Naive thymus-derived CD4-positive, alpha-beta T cell (primary cell): ENCODE results near the gene PLXNA1. TPM values are rescaled to one million over a fixed set of nuclear protein-coding genes. Genes with fewer than 3 reads are reported as not detected.

Experiments
- ATAC-seq: fragments of 150-1000 bp; cut with Tn5 transposase; 2 replicates; pipeline ENCODE4 v1.10.0; 2021; ENCODE audit warnings: mild to moderate bottlenecking, moderate library complexity
- CTCF ChIA-PET: fragments of 350-600 bp; sonication (Branson Sonifier 250); formaldehyde crosslinking; loops from one replicate; lab custom pipeline; 2021; ENCODE audit warnings: antibody characterized with exemption; lab: Charles Lee
- POLR2A ChIA-PET: fragments of 350-600 bp; sonication (Branson Sonifier 250); formaldehyde crosslinking; loops from one replicate; lab custom pipeline; 2021; ENCODE audit warnings: antibody characterized with exemption, inconsistent platforms; lab: Charles Lee
- DNase-seq, 9 donors: peaks; one replicate each; pipeline versions ENCODE4 v3.0.0 to v3.0.0-alpha.2; 2020 to 2022; ENCODE audit warnings: mixed read lengths in 1 of 9
- H3K27ac ChIP-seq: one replicate; pipeline ENCODE4 v1.7.0; 2013; ENCODE audit warnings: mild to moderate bottlenecking, low read depth, low read length, moderate library complexity
- H3K27me3 ChIP-seq, 2 donors: one replicate each; pipeline ENCODE4 v1.7.0; 2013; ENCODE audit warnings: low read length in 2 of 2, mild to moderate bottlenecking in 2 of 2, moderate library complexity in 2 of 2; ENCODE audit not compliant: control insufficient read depth in 2 of 2, insufficient read depth in 2 of 2
- H3K36me3 ChIP-seq, 3 experiments: 1 replicate in 2 of 3; 2 replicates in 1 of 3; pipeline ENCODE4 v1.7.0; 2013; ENCODE audit warnings: low read length in 3 of 3, mild to moderate bottlenecking in 3 of 3, moderate library complexity in 1 of 3; ENCODE audit not compliant: insufficient read depth in 3 of 3, control insufficient read depth in 2 of 3
- H3K4me1 ChIP-seq, 2 donors: one replicate each; pipeline ENCODE4 v1.7.0; 2013; ENCODE audit warnings: low read length in 2 of 2, mild to moderate bottlenecking in 2 of 2, moderate library complexity in 1 of 2; ENCODE audit not compliant: control insufficient read depth in 2 of 2, insufficient read depth in 2 of 2
- H3K4me3 ChIP-seq: 2 replicates; pipeline ENCODE4 v1.7.0; 2013; ENCODE audit warnings: mild to moderate bottlenecking, low read length
- H3K9me3 ChIP-seq, 3 experiments: 1 replicate in 2 of 3; 2 replicates in 1 of 3; pipeline ENCODE4 v1.7.0; 2013; ENCODE audit warnings: low read length in 3 of 3; ENCODE audit not compliant: control insufficient read depth in 2 of 3
- H3K27ac Mint-ChIP-seq, 9 donors: one replicate each; pipeline ENCODE4 v1.8.0; 2020 to 2022; ENCODE audit warnings: mixed read lengths in 9 of 9, mild to moderate bottlenecking in 8 of 9, moderate library complexity in 5 of 9, inconsistent platforms in 2 of 9
- H3K27me3 Mint-ChIP-seq, 5 donors: one replicate each; pipeline ENCODE4 v1.8.0; 2021 to 2022; ENCODE audit warnings: mixed read lengths in 5 of 5, mild to moderate bottlenecking in 1 of 5
- H3K36me3 Mint-ChIP-seq, 5 donors: one replicate each; pipeline ENCODE4 v1.8.0; 2020 to 2022; ENCODE audit warnings: mixed read lengths in 5 of 5, mild to moderate bottlenecking in 3 of 5, inconsistent platforms in 1 of 5
- H3K4me1 Mint-ChIP-seq, 7 donors: one replicate each; pipeline ENCODE4 v1.8.0; 2020 to 2022; ENCODE audit warnings: mixed read lengths in 7 of 7, mild to moderate bottlenecking in 3 of 7, inconsistent platforms in 1 of 7
- H3K4me3 Mint-ChIP-seq, 10 donors: one replicate each; pipeline ENCODE4 v1.8.0; 2020 to 2022; ENCODE audit warnings: mild to moderate bottlenecking in 10 of 10, mixed read lengths in 10 of 10, moderate library complexity in 6 of 10, inconsistent platforms in 2 of 10
- H3K9me3 Mint-ChIP-seq, 11 donors: one replicate each; pipeline ENCODE4 v1.8.0; 2020 to 2022; ENCODE audit warnings: mixed read lengths in 11 of 11, mild to moderate bottlenecking in 4 of 11, inconsistent platforms in 1 of 11, moderate library complexity in 1 of 11
- intact Hi-C, 2 donors: fragments of 100-400 bp; cut with micrococcal nuclease; formaldehyde crosslinking; loops; one replicate each; pipeline ENCODE4 v1.15.1; 2023
- polyA plus RNA-seq, 2 donors: library from polyadenylated mRNA; unstranded; fragments of 300-500 nt; fragmentation: Illumina TruSeq; gene quantifications; one replicate each; pipeline ENCODE4 v1.2.3, GENCODE V29; 2021
- total RNA-seq, 6 experiments: library from RNA in 5 of 6; stranded (reverse) in 5 of 6; gene quantifications; 1 replicate in 5 of 6; 2 replicates in 1 of 6; pipeline ENCODE4 v1.2.3 and lab custom pipeline; 2021 to 2026

The PLXNA1 gene
- total and polyA plus RNA-seq, 7 experiments from 2014 or later: 0.27 to 16.8 (median 9.4) TPM

- Histone ChIP-seq H3K9me3 (no peaks in the 10 kb centered on the region), H3K4me3 (no peak overlapping the region), H3K36me3 (peaks cover 0 to 5% (median 0%) of the 10 kb centered on the region in 3 experiments), H3K27me3 (no peaks in the 10 kb centered on the region), H3K4me1 (no peaks in the 10 kb centered on the region), H3K27ac (no peak overlapping the region)
- ATAC-seq (no peak), DNase-seq (no peak)
- no peak overlapping the region for H3K4me3 Mint-ChIP-seq
- intact Hi-C loops: no loop called here
- H3K36me3 Mint-ChIP-seq: peaks cover 0 to 26% (median 3%) of the 10 kb centered on the region in 5 donors
- H3K9me3 Mint-ChIP-seq: peaks cover 0 to 1% (median 0%) of the 10 kb centered on the region in 11 donors
- POLR2A ChIA-PET: no interaction called here
- H3K4me1 Mint-ChIP-seq: peaks cover 0 to 7% (median 5%) of the 10 kb centered on the region in 7 donors
- no peak overlapping the region for H3K27ac Mint-ChIP-seq
- CTCF ChIA-PET: no interaction called here
- no peaks in the 10 kb centered on the region for H3K27me3 Mint-ChIP-seq
Observed at GRCh38 chr3:126945171-126945721, 37.7 kb upstream of the PLXNA1 start.

- H3K36me3 ChIP-seq: peaks cover 0 to 5% (median 0%) of the 10 kb centered on the region in 3 experiments
- ATAC-seq: no peak
- ChIA-PET POLR2A (no interaction called here), CTCF (no interaction called here)
- H3K4me1 ChIP-seq: no peaks in the 10 kb centered on the region
- no peaks in the 10 kb centered on the region for H3K27me3 Mint-ChIP-seq
- H3K27ac Mint-ChIP-seq: no peak overlapping the region
- H3K27me3 ChIP-seq: no peaks in the 10 kb centered on the region
- intact Hi-C loops: no loop called here
- DNase-seq: no peak
- no peaks in the 10 kb centered on the region for H3K9me3 ChIP-seq
- H3K36me3 Mint-ChIP-seq: peaks cover 0 to 26% (median 3%) of the 10 kb centered on the region in 5 donors
- peaks cover 0 to 1% (median 0%) of the 10 kb centered on the region in 11 donors for H3K9me3 Mint-ChIP-seq
- H3K4me3 Mint-ChIP-seq: no peak overlapping the region
- H3K4me1 Mint-ChIP-seq: peaks cover 0 to 7% (median 5%) of the 10 kb centered on the region in 7 donors
- H3K27ac ChIP-seq: no peak overlapping the region
- no peak overlapping the region for H3K4me3 ChIP-seq
Observed at GRCh38 chr3:126945891-126946290, 37.0 kb upstream of the PLXNA1 start.

- no peak for DNase-seq
- H3K27ac ChIP-seq: no peak overlapping the region
- Mint-ChIP-seq H3K9me3 (peaks cover 0 to 1% (median 0%) of the 10 kb centered on the region in 11 donors), H3K27ac (no peak overlapping the region), H3K27me3 (no peaks in the 10 kb centered on the region), H3K4me3 (no peak overlapping the region), H3K4me1 (peaks cover 0 to 7% (median 5%) of the 10 kb centered on the region in 7 donors), H3K36me3 (peaks cover 0 to 26% (median 3%) of the 10 kb centered on the region in 5 donors)
- H3K27me3 ChIP-seq: no peaks in the 10 kb centered on the region
- ChIA-PET POLR2A (no interaction called here), CTCF (no interaction called here)
- no peaks in the 10 kb centered on the region for H3K9me3 ChIP-seq
- intact Hi-C loops: no loop called here
- H3K4me3 ChIP-seq: no peak overlapping the region
- peaks cover 0 to 5% (median 0%) of the 10 kb centered on the region in 3 experiments for H3K36me3 ChIP-seq
- no peaks in the 10 kb centered on the region for H3K4me1 ChIP-seq
- no peak for ATAC-seq
Observed at GRCh38 chr3:126946405-126946804, 36.5 kb upstream of the PLXNA1 start.

GRCh38 chr3:126947429-126947828, 35.5 kb upstream of the PLXNA1 start:
- POLR2A ChIA-PET: interaction anchor here (1.1 kb wide), 1 partner anchor 34 kb away, joined by 3 read pairs; no protein-coding TSS in a partner anchor
- H3K27me3 ChIP-seq: no peaks in the 10 kb centered on the region
- H3K36me3 ChIP-seq: peaks cover 0 to 5% (median 0%) of the 10 kb centered on the region in 3 experiments
- ATAC-seq (no peak), DNase-seq (no peak)
- Mint-ChIP-seq H3K27ac (peak overlapping the region in 1 of 9 donors; percentile 37), H3K27me3 (no peaks in the 10 kb centered on the region), H3K4me3 (no peak overlapping the region), H3K36me3 (peaks cover 0 to 16% (median 3%) of the 10 kb centered on the region in 5 donors), H3K9me3 (peaks cover 0 to 1% (median 0%) of the 10 kb centered on the region in 11 donors), H3K4me1 (peaks cover under 1 to 7% (median 5%) of the 10 kb centered on the region in 7 donors)
- intact Hi-C loops: no loop called here
- H3K9me3 ChIP-seq: no peaks in the 10 kb centered on the region
- H3K4me3 ChIP-seq: no peak overlapping the region
- H3K27ac ChIP-seq: no peak overlapping the region
- no peaks in the 10 kb centered on the region for H3K4me1 ChIP-seq
- CTCF ChIA-PET: no interaction called here

- H3K27me3 ChIP-seq: no peaks in the 10 kb centered on the region
- H3K27ac ChIP-seq: no peak overlapping the region
- Mint-ChIP-seq H3K9me3 (no peaks in the 10 kb centered on the region), H3K4me3 (no peak overlapping the region), H3K36me3 (peaks cover 0 to 13% (median 0%) of the 10 kb centered on the region in 5 donors), H3K4me1 (peaks cover 3 to 7% (median 5%) of the 10 kb centered on the region in 7 donors), H3K27ac (no peak overlapping the region), H3K27me3 (no peaks in the 10 kb centered on the region)
- ChIA-PET POLR2A (no interaction called here), CTCF (no interaction called here)
- H3K4me1 ChIP-seq: no peaks in the 10 kb centered on the region
- intact Hi-C loops: no loop called here
- ATAC-seq: no peak
- DNase-seq: no peak
- H3K4me3 ChIP-seq: no peak overlapping the region
- peaks cover 0 to 5% (median 0%) of the 10 kb centered on the region in 3 experiments for H3K36me3 ChIP-seq
- no peaks in the 10 kb centered on the region for H3K9me3 ChIP-seq
Observed at GRCh38 chr3:126948980-126949535, 33.9 kb upstream of the PLXNA1 start.

- peaks cover 4 to 7% (median 5%) of the 10 kb centered on the region in 7 donors for H3K4me1 Mint-ChIP-seq
- H3K27ac Mint-ChIP-seq: no peak overlapping the region
- H3K4me1 ChIP-seq: no peaks in the 10 kb centered on the region
- H3K36me3 Mint-ChIP-seq: peaks cover 0 to 13% (median 0%) of the 10 kb centered on the region in 5 donors
- no peak overlapping the region for H3K4me3 Mint-ChIP-seq
- ATAC-seq (no peak), DNase-seq (no peak)
- no peaks in the 10 kb centered on the region for H3K9me3 ChIP-seq
- peaks cover 0 to 5% (median 0%) of the 10 kb centered on the region in 3 experiments for H3K36me3 ChIP-seq
- POLR2A ChIA-PET: no interaction called here
- no peaks in the 10 kb centered on the region for H3K27me3 ChIP-seq
- H3K4me3 ChIP-seq: no peak overlapping the region
- CTCF ChIA-PET: interaction anchor here (0.5 kb wide), 1 partner anchor 31 kb away, joined by 3 read pairs; no protein-coding TSS in a partner anchor
- H3K27ac ChIP-seq: no peak overlapping the region
- no peaks in the 10 kb centered on the region for H3K27me3 Mint-ChIP-seq
- no peaks in the 10 kb centered on the region for H3K9me3 Mint-ChIP-seq
- intact Hi-C loops: no loop called here
Observed at GRCh38 chr3:126951561-126951960, 31.4 kb upstream of the PLXNA1 start.
